Measurements from ENCODE around the gene CRADD. TPM values are rescaled to one million over a fixed set of nuclear protein-coding genes. Genes with fewer than 3 reads are reported as not detected.

The CRADD gene
- total and polyA plus RNA-seq, 2 of the 4 experiments (the other 2 are of a cell fraction) = 11.1 to 14.0 TPM

- no peak overlapping the region for H3K18ac ChIP-seq (ENCODE audit: low read depth, low read length)
- no peak overlapping the region for H3K14ac ChIP-seq (replicated peaks; ENCODE audit: low read depth, low read length)
- H4K20me1 ChIP-seq (ENCODE audit: insufficient read depth, low read length) = no peaks in the 10 kb centered on the region
- dilution Hi-C loops (cut with HindIII; ENCODE audit: low sequenced_read_pairs, unreplicated experiment) (no loop called here), in situ Hi-C loops (cut with MboI; ENCODE audit: low sequenced_read_pairs) (no loop called here), intact Hi-C loops (cut with micrococcal nuclease) (no loop called here)
- no peak overlapping the region for H2BK120ac ChIP-seq (ENCODE audit: low read depth, low read length)
- H3K4me2 ChIP-seq (ENCODE audit: low read depth, low read length) = no peak overlapping the region
- no peak overlapping the region for H3K27ac ChIP-seq (ENCODE audit: insufficient read depth, low read length)
- H2AK5ac ChIP-seq (ENCODE audit: low read depth, low read length) = no peak overlapping the region
- H3K79me1 ChIP-seq (ENCODE audit: low read depth in 1 of 2, low read length in 2 of 2) = peaks cover 8 to 11% of the 10 kb centered on the region in 2 experiments; a peak in 3 of 4 replicates
- H3K9me1 ChIP-seq (ENCODE audit: insufficient read depth, low read length) = no peaks in the 10 kb centered on the region
- ChIA-PET CTCF (no interaction called here), POLR2A (ENCODE audit: unreplicated experiment) (no interaction called here)
- no peak overlapping the region for H2AFZ ChIP-seq (replicated peaks; ENCODE audit: low read length, poor library complexity)
- no peak overlapping the region for H2BK20ac ChIP-seq (ENCODE audit: low read depth, low read length)
- BruUV-seq (replicated peaks) = no TSS peak
- no peak overlapping the region for H3K4me3 ChIP-seq (ENCODE audit: insufficient read depth, low read depth, low read length)
- peaks cover 5% of the 10 kb centered on the region; the same call in 1 of the 2 replicates for H3K9me3 ChIP-seq (ENCODE audit: control insufficient read depth, insufficient read depth, low read length)
- no peak overlapping the region for H3K4ac ChIP-seq (ENCODE audit: low read depth, low read length)
- no peaks in the 10 kb centered on the region for H3K36me3 ChIP-seq (ENCODE audit: control insufficient read depth, insufficient read depth, low read length)
- DNase-seq = no peak
- no peak overlapping the region for H2AK9ac ChIP-seq (replicated peaks; ENCODE audit: low read depth, low read length, poor library complexity)
- no peak overlapping the region for H2BK5ac ChIP-seq (ENCODE audit: low read depth, low read length, poor library complexity, severe bottlenecking)
- H3K4me1 ChIP-seq (ENCODE audit: control insufficient read depth, insufficient read depth, low read length) = no peaks in the 10 kb centered on the region
- H4K8ac ChIP-seq (ENCODE audit: low read depth in 2 of 2, low read length in 2 of 2) = no peak overlapping the region
- no peak overlapping the region for H3K9ac ChIP-seq (ENCODE audit: low read depth, low read length)
- WGBS, 2 experiments (ENCODE audit: extremely low coverage in 2 of 2, insufficient read length in 1 of 2) = 100% methylated on average over 1 of the region's 3 CpGs; no CpG with 5 or more reads in 1 of the 2 experiments
- TF ChIP-seq MAFK (IDR thresholded peaks at IDR 0.05; ENCODE audit: low read depth, low read length) (peak; percentile 21; the same call in 1 of the 2 replicates), FOS (IDR thresholded peaks at IDR 0.05; ENCODE audit: low read depth, low read length) (no peak)
- H4K91ac ChIP-seq (ENCODE audit: insufficient read depth, low read depth, low read length) = no peak overlapping the region
- H4K5ac ChIP-seq (ENCODE audit: low read depth, low read length) = no peak overlapping the region
- no peaks in the 10 kb centered on the region for H3K27me3 ChIP-seq (ENCODE audit: control insufficient read depth, insufficient read depth, low read length)
- no peak overlapping the region for H2BK15ac ChIP-seq (ENCODE audit: low read depth, low read length)
- no peak for ATAC-seq (ENCODE audit: low read depth)
- no peak overlapping the region for H3K56ac ChIP-seq (ENCODE audit: extremely low read depth, insufficient read depth, low read length)
- no peak overlapping the region for H3K23ac ChIP-seq (ENCODE audit: low read depth, low read length)
Measured at GRCh38 chr12:93712200-93712599, 35.0 kb downstream of the CRADD start.

All from IMR-90 (cell line).